Measurements from ENCODE around the gene ZNF423.

DNA sequence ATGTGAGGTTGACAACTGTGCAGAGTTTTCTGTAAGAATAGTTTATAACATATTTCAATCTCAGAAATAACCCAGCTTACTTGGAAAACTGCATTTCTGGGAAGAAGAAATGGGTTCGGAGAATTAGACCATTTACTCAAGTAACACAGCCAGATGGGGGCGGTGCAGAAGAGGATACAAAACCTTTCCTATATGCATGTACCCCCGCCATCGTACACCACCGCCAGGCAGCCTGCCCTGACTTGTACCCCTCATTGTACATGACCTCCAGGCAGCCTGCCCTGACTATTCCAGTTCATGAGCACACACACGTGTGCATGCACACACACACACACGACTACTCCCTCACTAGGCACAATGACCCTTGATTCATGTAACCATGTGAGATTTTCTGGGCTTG is 328.3 kb downstream of the ZNF423 start:
- TF ChIP-seq GATA2 (IDR thresholded peaks at IDR 0.05; ENCODE audit: low read depth, low read length) (no peak), GATA3 (IDR thresholded peaks at IDR 0.05; ENCODE audit: low read depth, low read length) (no peak)

Data from SH-SY5Y (cell line).